IPS-20b (cell line): ENCODE measurements around the gene NRL.

Experiments
- H3K27ac ChIP-seq: one replicate; pipeline ENCODE4 v1.5.1; 2013; ENCODE audit warnings: low read length
- H3K27me3 ChIP-seq: 2 replicates; pipeline ENCODE4 v1.6.1; 2013; ENCODE audit warnings: mild to moderate bottlenecking, low read length, inconsistent platforms; ENCODE audit not compliant: insufficient read depth
- H3K36me3 ChIP-seq: 2 replicates; pipeline ENCODE4 v1.6.1; 2013; ENCODE audit warnings: low read depth, mild to moderate bottlenecking, inconsistent platforms, low read length, moderate library complexity; ENCODE audit not compliant: insufficient read depth
- H3K4me1 ChIP-seq: 2 replicates; pipeline ENCODE4 v1.6.1; 2013; ENCODE audit warnings: mild to moderate bottlenecking, control low read depth, inconsistent platforms, low read length, moderate library complexity; ENCODE audit not compliant: insufficient read depth
- H3K4me3 ChIP-seq: 2 replicates; pipeline ENCODE4 v1.5.1; 2013; ENCODE audit warnings: mild to moderate bottlenecking, low read length, inconsistent platforms
- H3K9ac ChIP-seq: 2 replicates; pipeline ENCODE4 v1.6.1; 2013; ENCODE audit warnings: low read depth, mild to moderate bottlenecking, inconsistent platforms, low read length, moderate library complexity
- H3K9me3 ChIP-seq: 2 replicates; pipeline ENCODE4 v1.6.1; 2013; ENCODE audit warnings: mild to moderate bottlenecking, low read depth, low read length, inconsistent platforms; ENCODE audit not compliant: insufficient read depth

NRL gene

DNA sequence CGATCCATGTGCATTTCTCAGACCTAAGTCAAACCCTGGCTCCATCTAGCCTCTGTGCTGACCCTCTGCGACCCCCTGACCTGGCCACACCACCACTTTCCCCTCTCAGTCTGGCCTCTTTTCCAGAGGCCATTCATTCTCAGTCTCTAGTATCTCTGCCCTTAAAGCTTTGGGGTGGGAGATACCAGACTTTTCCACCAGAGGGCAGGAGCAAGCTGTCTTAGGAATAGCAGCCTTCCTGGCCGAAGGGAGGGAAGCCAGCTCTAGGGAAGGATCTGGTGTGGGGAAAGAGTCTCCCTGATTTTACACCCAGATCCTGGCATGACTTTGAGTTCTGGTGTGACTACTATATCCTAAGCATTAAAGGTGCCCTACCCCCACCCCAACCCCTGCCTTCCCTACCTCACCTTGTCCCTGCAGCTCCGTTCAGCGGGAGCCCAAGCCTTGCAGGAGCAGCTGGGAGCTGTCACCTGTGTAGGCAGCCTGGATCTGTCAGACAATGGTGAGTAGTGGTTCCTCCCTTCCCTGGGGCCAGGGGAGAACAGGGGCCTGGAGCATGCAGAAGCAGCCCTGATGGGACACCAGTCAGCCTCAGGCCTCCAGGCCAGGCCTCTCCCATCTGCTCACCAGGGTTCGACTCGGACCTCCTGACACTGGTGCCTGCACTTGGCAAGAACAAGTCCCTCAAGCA, 56.3 kb downstream of the NRL start:
- Histone ChIP-seq H3K4me3 (no peak overlapping the region), H3K27ac (no peak overlapping the region), H3K4me1 (no peaks in the 10 kb centered on the region), H3K9me3 (no peaks in the 10 kb centered on the region), H3K36me3 (no peaks in the 10 kb centered on the region), H3K9ac (no peak overlapping the region), H3K27me3 (no peaks in the 10 kb centered on the region)

- Histone ChIP-seq H3K36me3 (no peaks in the 10 kb centered on the region), H3K9ac (no peak overlapping the region), H3K4me1 (no peaks in the 10 kb centered on the region), H3K4me3 (no peak overlapping the region), H3K27me3 (no peaks in the 10 kb centered on the region), H3K27ac (no peak overlapping the region), H3K9me3 (no peaks in the 10 kb centered on the region)
Observed at GRCh38 chr14:24057867-24058259, 56.9 kb downstream of the NRL start.

GRCh38 chr14:24057271-24057670, 57.5 kb downstream of the NRL start:
- H3K27me3 ChIP-seq: no peaks in the 10 kb centered on the region
- H3K27ac ChIP-seq: no peak overlapping the region
- H3K9ac ChIP-seq: no peak overlapping the region
- H3K4me1 ChIP-seq: peaks cover 3% of the 10 kb centered on the region; the same call in 1 of the 2 replicates
- no peaks in the 10 kb centered on the region for H3K9me3 ChIP-seq
- H3K4me3 ChIP-seq: no peak overlapping the region
- H3K36me3 ChIP-seq: no peaks in the 10 kb centered on the region

DNA sequence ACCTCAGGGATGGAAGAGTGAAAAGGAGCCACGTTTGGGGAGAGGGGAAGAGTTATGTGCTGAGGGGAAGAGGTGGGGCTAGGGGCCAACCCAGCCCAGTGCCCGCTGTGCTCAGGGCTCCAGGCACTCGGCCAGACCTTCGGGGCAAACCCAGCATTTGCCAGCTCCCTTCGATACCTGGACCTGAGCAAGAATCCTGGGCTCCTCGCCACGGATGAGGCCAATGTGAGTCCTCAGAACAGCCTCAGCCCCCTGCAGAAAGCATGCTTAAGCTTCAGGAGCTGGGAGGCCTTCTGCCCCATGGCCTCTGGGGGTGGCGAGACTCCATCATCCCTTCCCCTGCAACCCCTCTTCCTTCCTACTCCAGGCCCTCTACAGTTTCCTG, 58.0 kb downstream of the NRL start:
- Histone ChIP-seq H3K27me3 (no peaks in the 10 kb centered on the region), H3K4me1 (peaks cover 3% of the 10 kb centered on the region; the same call in 1 of the 2 replicates), H3K9ac (no peak overlapping the region), H3K9me3 (no peaks in the 10 kb centered on the region), H3K27ac (no peak overlapping the region), H3K4me3 (no peak overlapping the region), H3K36me3 (no peaks in the 10 kb centered on the region)

DNA sequence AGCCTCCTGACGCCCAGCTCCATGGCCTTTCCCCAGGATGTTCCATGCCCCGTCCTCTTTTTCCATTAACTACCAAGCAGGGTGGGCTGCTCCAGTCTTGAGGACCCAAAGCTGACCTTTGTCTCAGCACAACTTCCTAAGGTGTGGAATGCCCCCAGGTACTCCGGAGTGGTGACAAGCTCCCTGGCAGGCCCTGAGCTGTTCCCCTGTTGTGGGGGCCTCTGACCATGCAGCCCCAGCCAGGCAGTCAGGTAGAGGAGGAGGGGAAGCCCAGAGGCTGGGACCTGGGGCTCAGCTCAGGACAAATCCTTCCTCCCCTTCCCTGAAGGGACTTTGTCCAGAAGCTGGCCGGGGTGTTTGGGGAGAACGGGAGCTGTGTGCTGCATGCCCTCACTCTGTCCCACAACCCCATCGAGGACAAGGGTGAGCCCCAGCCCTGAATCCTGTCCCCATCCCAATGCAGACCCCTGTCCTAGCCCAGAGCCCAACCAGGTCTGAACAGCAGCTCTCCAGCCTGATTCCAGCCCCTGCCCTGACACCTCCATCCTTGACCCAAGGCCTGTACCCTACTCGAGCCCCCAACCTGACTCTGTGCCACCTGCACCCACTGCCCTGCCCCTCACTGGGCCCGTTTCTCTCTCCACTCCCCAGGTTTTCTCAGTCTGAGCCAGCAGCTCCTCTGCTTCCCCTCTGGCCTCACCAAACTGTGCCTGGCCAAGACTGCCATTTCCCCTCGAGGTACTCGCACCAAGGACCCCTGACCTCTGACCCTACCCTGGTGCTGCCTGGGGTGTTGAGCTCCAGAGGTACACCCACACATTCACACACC, 58.6 kb downstream of the NRL start:
- Histone ChIP-seq H3K27ac (no peak overlapping the region), H3K9ac (no peak overlapping the region), H3K36me3 (no peaks in the 10 kb centered on the region), H3K4me1 (peaks cover 3% of the 10 kb centered on the region; the same call in 1 of the 2 replicates), H3K9me3 (no peaks in the 10 kb centered on the region), H3K27me3 (no peaks in the 10 kb centered on the region), H3K4me3 (no peak overlapping the region)

- peaks cover 3% of the 10 kb centered on the region; the same call in 1 of the 2 replicates for H3K4me1 ChIP-seq
- H3K36me3 ChIP-seq: no peaks in the 10 kb centered on the region
- no peaks in the 10 kb centered on the region; the same call in 1 of the 2 replicates for H3K27me3 ChIP-seq
- H3K27ac ChIP-seq: no peak overlapping the region
- H3K9ac ChIP-seq: no peak overlapping the region
- H3K9me3 ChIP-seq: no peaks in the 10 kb centered on the region
- H3K4me3 ChIP-seq: no peak overlapping the region
Observed at GRCh38 chr14:24054646-24055045, 60.1 kb downstream of the NRL start.

GRCh38 chr14:24054324-24054641, 60.5 kb downstream of the NRL start:
- no peaks in the 10 kb centered on the region; the same call in 1 of the 2 replicates for H3K27me3 ChIP-seq
- H3K4me3 ChIP-seq: no peak overlapping the region
- H3K9ac ChIP-seq: no peak overlapping the region
- no peaks in the 10 kb centered on the region for H3K9me3 ChIP-seq
- no peaks in the 10 kb centered on the region for H3K36me3 ChIP-seq
- peaks cover 3% of the 10 kb centered on the region; the same call in 1 of the 2 replicates for H3K4me1 ChIP-seq
- H3K27ac ChIP-seq: no peak overlapping the region

GRCh38 chr14:24053548-24054323, 61.0 kb downstream of the NRL start:
- Histone ChIP-seq H3K9me3 (no peaks in the 10 kb centered on the region), H3K27me3 (no peaks in the 10 kb centered on the region; the same call in 1 of the 2 replicates), H3K4me3 (no peak overlapping the region), H3K4me1 (peaks cover 3% of the 10 kb centered on the region; the same call in 1 of the 2 replicates), H3K27ac (no peak overlapping the region), H3K36me3 (no peaks in the 10 kb centered on the region), H3K9ac (no peak overlapping the region)

- H3K9ac ChIP-seq: peak overlapping the region; percentile 63; the same call in 1 of the 2 replicates
- peak overlapping the region; percentile 87; the same call in 1 of the 2 replicates for H3K4me3 ChIP-seq
Observed at GRCh38 chr14:24052656-24053547, 61.8 kb downstream of the NRL start.

DNA sequence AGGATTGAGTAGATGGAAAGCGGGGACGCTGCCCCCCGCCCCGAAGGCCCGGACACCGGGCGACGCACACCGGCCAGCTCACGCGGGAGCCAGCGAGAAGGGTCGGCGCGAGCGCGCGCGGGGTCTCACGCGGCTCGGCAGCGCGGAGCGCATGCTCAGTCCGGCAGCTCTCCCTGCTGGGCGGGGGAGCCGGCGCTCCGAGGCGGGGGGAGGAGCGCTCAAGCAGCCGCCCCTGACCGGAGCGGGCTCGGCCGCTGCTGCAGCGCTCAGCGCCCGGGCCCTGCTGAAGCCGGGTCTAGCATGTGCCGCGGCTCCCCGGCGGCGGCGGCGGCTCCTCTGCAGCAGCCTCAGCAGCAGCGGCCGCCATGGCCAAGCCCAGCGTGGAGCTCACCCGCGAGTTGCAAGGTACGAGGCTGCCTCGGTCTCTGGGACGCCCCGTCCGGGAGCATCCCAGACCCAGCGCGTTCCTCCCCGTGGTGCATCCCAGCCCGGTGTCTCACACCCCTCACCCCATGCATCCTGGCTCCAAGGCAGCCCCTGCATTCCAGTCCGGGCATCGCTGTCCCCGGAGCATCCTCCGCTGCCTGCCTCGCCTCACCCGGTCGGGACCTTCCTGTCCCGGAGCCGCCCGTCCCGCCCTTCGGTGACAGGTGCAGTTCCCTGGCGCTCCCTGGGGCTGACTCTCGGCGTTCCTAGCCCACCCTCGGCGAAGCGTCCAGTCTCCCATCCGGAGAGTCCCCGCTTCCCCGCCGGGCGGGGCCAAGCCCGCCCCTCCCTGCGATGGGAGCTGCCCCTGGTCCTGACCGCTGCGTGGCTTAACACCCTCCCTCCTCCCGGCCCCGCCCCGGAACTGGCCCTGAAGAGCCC, 62.7 kb downstream of the NRL start, which contains the start of gene CARMIL3:
Gene CARMIL3 (plus strand): TSS at position 221 of the 867 bp plus-strand sequence. CDS start 145 bp downstream, at position 366.
- Histone ChIP-seq H3K36me3 (no peaks in the 10 kb centered on the region), H3K9me3 (no peaks in the 10 kb centered on the region), H3K9ac (peak within 1 kb of the TSS; percentile 84), H3K27ac (no peak within 1 kb of the TSS), H3K27me3 (no peaks in the 10 kb centered on the region; the same call in 1 of the 2 replicates), H3K4me3 (peak within 1 kb of the TSS; percentile 87), H3K4me1 (peaks cover 3% of the 10 kb centered on the region; the same call in 1 of the 2 replicates)

More at GRCh38 chr14:24052656-24053547, 61.8 kb downstream of the NRL start:
- Histone ChIP-seq H3K9me3 (no peaks in the 10 kb centered on the region), H3K27me3 (no peaks in the 10 kb centered on the region; the same call in 1 of the 2 replicates), H3K4me1 (peaks cover 3% of the 10 kb centered on the region; the same call in 1 of the 2 replicates), H3K27ac (no peak overlapping the region), H3K36me3 (no peaks in the 10 kb centered on the region)
